Tibial artery (tissue), 4 donors: ENCODE measurements around the gene ITPRIPL2.
A peak's percentile ranks its signal among the peaks of the same experiment; 100 is the strongest.

ENCODE experiments used
- DNase-seq, 2 donors: peaks; one replicate each; pipeline ENCODE4 v3.0.0-alpha.2; 2019
- H3K27ac ChIP-seq, 2 donors: fragments of 200-600 bp; sonication (generic) in 1 of 2; 1 replicate in 1 of 2; 2 replicates in 1 of 2; pipeline ENCODE4 v1.5.1; 2018 to 2019; ENCODE audit warnings: mild to moderate bottlenecking in 1 of 2
- H3K27me3 ChIP-seq, 2 donors: fragments of 200-600 bp; sonication (generic) in 1 of 2; one replicate each; pipeline versions ENCODE4 v1.5.1 to v1.6.0; 2016 to 2019
- H3K36me3 ChIP-seq, 3 donors: fragments of 200-600 bp; sonication (generic) in 2 of 3; one replicate each; pipeline ENCODE4 v1.5.1; 2016 to 2019; ENCODE audit warnings: mild to moderate bottlenecking in 2 of 3
- H3K4me1 ChIP-seq, 4 donors: fragments of 200-600 bp; sonication (generic) in 2 of 4; 1 replicate in 3 of 4; 2 replicates in 1 of 4; pipeline ENCODE4 v1.5.1; 2016 to 2019
- H3K4me3 ChIP-seq, 2 donors: fragments of 200-600 bp; sonication (generic) in 1 of 2; 1 replicate in 1 of 2; 2 replicates in 1 of 2; pipeline ENCODE4 v1.5.1; 2018 to 2019; ENCODE audit warnings: mild to moderate bottlenecking in 2 of 2
- H3K9me3 ChIP-seq, 3 donors: fragments of 200-600 bp; sonication (generic) in 1 of 3; one replicate each; pipeline ENCODE4 v1.5.1; 2016 to 2019
- intact Hi-C: fragments of 100-400 bp; cut with DNase I; formaldehyde crosslinking; loops from one replicate; pipeline ENCODE4 v1.15.0; 2023; ENCODE audit warnings: low total_unique reads
- TF ChIP-seq, protein P1 (sequence below), 2 experiments: fragments of 200-600 bp in 1 of 2; fragments of 450-650 bp in 1 of 2; IDR thresholded peaks; one replicate each; pipeline ENCODE4 v1.5.1; 2017 to 2019; ENCODE audit warnings: antibody characterized with exemption in 2 of 2, mild to moderate bottlenecking in 1 of 2, moderate library complexity in 1 of 2

The ITPRIPL2 gene

DNA sequence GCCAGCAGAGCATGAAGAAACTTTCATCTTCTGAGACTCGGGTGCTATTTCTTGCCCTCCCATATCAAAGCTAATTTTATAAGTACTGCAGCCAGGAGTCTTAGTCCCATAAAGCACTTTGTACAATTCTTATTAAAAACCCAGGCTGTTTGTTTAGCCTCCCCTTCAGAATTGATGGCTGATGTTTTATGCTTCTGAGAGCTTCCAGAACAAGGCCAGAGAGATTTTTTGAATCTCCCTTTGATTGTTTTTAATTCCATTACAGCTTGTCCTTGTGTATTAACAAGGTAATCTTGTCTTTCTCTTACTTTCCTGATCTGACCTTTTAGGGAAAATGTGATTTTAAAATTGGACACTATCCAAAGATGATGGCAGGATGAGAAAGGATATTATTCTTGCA is 30.1 kb upstream of the ITPRIPL2 start:
- Histone ChIP-seq H3K4me1 (peaks cover 0 to 12% (median 8%) of the 10 kb centered on the region in 4 donors), H3K9me3 (no peaks in the 10 kb centered on the region), H3K36me3 (peaks cover 9 to 27% (median 12%) of the 10 kb centered on the region in 3 donors), H3K4me3 (no peak overlapping the region), H3K27ac (no peak overlapping the region), H3K27me3 (no peaks in the 10 kb centered on the region)
- no peak for DNase-seq
- intact Hi-C loops, result no loop called here
- TF ChIP-seq, protein P1, sequence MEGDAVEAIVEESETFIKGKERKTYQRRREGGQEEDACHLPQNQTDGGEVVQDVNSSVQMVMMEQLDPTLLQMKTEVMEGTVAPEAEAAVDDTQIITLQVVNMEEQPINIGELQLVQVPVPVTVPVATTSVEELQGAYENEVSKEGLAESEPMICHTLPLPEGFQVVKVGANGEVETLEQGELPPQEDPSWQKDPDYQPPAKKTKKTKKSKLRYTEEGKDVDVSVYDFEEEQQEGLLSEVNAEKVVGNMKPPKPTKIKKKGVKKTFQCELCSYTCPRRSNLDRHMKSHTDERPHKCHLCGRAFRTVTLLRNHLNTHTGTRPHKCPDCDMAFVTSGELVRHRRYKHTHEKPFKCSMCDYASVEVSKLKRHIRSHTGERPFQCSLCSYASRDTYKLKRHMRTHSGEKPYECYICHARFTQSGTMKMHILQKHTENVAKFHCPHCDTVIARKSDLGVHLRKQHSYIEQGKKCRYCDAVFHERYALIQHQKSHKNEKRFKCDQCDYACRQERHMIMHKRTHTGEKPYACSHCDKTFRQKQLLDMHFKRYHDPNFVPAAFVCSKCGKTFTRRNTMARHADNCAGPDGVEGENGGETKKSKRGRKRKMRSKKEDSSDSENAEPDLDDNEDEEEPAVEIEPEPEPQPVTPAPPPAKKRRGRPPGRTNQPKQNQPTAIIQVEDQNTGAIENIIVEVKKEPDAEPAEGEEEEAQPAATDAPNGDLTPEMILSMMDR (IDR thresholded peaks at IDR 0.05), result no peak

DNA sequence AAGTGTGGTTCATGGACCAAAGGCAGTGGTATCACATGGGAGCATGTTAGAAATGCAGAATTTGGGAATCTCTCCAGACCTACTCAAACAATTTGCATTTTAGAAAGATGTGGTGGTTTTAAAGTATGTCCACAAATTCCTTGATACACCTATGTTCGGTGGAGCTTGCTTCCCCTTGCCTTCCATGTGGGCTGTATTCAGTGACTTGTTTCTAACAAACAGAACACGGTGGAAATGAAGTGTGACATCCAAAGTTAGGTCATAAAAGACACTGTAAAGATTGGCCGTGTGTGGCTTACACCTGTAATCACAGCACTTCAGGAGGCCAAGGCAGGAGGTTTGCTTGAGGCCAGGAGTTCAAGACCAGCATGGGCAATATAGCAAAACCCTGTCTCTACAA is 29.6 kb upstream of the ITPRIPL2 start:
- Histone ChIP-seq H3K36me3 (peaks cover 5 to 22% (median 7%) of the 10 kb centered on the region in 3 donors), H3K27ac (no peak overlapping the region), H3K9me3 (no peaks in the 10 kb centered on the region), H3K4me1 (peaks cover 0 to 12% (median 8%) of the 10 kb centered on the region in 4 donors), H3K27me3 (no peaks in the 10 kb centered on the region), H3K4me3 (no peak overlapping the region)
- intact Hi-C loops, result no loop called here
- TF ChIP-seq, protein P1 (IDR thresholded peaks at IDR 0.05), result no peak
- no peak for DNase-seq

DNA sequence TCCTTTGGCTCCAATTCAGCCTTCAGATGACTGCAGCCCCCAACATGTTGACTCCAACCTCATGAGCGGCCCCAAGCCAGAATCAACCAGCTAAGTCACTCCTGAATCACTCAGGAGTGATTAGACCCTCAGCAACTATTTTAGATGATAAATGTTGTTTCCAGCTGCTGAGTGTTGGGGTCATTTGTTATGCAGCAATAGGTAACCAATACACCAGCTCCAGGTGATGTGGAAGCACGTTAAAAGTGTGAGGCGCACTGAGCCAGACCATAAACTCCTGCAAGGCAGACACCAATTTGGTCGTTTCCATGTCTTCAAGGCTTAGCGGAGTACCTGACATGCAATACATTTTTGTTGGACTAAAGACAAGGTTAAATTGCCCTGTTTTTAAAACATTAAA is 28.9 kb upstream of the ITPRIPL2 start:
- TF ChIP-seq, protein P1 (IDR thresholded peaks at IDR 0.05), result no peak
- Histone ChIP-seq H3K27me3 (no peaks in the 10 kb centered on the region), H3K9me3 (no peaks in the 10 kb centered on the region), H3K36me3 (peaks cover under 1 to 17% (median 5%) of the 10 kb centered on the region in 3 donors), H3K4me1 (peaks cover 0 to 12% (median 8%) of the 10 kb centered on the region in 4 donors), H3K4me3 (no peak overlapping the region), H3K27ac (no peak overlapping the region)
- intact Hi-C loops, result loop anchor here (5.0 kb wide), 2 partner anchors 92 to 417 kb away; no protein-coding TSS in a partner anchor
- DNase-seq, result no peak

DNA sequence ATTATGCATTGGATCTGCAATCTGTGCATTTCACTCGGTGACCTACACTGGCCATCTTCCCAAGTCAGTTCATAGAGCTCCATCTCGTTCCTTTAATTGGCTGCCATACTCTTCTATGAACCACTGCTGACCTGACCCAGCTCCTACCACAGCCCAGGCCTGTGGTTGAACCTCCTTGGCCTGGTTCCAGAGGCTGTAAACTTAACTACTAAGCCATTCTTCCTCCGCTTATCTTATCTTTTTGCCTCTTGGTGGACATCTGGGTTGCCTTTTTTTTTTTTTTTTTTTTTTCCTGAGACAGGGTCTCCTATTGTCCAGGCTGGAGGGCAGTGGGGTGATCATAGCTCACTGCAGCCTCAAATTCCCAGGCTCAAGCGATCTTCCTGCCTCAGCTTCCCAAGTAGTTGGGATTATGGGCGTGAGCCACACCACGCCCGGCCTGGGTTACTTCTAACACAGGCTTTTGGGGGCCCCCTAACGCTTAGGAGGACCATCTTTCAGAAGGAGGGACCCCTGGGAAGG is 28.0 kb upstream of the ITPRIPL2 start:
- Histone ChIP-seq H3K27me3 (no peaks in the 10 kb centered on the region), H3K9me3 (no peaks in the 10 kb centered on the region), H3K27ac (no peak overlapping the region), H3K4me3 (no peak overlapping the region), H3K36me3 (peaks cover 0 to 15% (median 5%) of the 10 kb centered on the region in 3 donors), H3K4me1 (peaks cover 0 to 12% (median 8%) of the 10 kb centered on the region in 4 donors)
- intact Hi-C loops, result loop anchor here (2.0 to 5.0 kb wide), 3 partner anchors 92 to 417 kb away; no protein-coding TSS in a partner anchor
- TF ChIP-seq, protein P1 (IDR thresholded peaks at IDR 0.05), result no peak
- no peak for DNase-seq

DNA sequence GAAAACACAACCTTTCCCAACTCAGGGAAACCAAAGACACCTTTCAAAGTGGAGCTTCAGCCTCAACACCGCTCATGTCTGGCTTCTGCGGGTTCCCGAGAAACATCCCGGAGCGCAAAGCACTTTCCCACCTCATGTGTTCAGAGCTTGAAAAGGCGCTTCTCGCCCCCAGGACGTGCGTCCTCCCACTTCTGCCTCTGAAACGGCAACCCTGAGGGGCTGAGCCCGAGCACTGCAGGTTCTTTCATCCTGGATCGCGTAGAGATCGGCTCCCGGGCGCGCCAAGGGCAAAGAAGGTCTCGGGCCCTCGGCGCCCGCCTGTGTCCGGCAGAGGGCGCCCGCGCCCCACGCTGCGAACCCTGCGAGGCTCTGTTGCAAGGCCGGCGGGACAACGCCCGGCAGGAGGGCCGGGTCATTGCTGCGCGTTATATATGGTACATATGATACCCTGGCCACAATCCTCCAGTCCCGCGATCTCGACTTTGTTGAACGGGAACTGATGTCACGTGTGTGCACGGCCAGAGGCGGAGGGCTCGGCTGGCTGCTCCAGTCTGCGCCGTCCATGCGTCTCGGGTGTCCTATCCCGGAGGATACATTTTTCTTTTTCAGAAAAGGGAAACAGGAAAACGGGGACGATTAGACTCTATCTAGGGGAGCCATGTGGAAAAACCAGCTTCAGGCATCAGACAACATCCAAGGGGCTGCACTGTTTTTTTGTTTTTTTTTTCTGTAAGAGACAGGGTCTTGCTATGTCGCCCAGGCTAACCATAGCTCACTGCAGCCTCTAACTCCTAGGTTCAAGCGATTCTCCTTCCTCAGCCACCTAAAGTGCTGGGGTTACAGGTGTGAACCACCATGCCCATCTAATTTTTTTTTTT is 27.2 kb upstream of the ITPRIPL2 start:
- no peaks in the 10 kb centered on the region for H3K9me3 ChIP-seq
- peaks cover 0 to 12% (median 8%) of the 10 kb centered on the region in 4 donors for H3K4me1 ChIP-seq
- peak overlapping the region; percentile 38 to 45 for H3K4me3 ChIP-seq
- peak; percentile 83 to 88 for DNase-seq
- H3K27ac ChIP-seq, result no peak overlapping the region
- H3K36me3 ChIP-seq, result peaks cover 0 to 8% (median 0%) of the 10 kb centered on the region in 3 donors
- TF ChIP-seq, protein P1 (IDR thresholded peaks at IDR 0.05), result peak; percentile 97 to 100
- intact Hi-C loops, result loop anchor here (2.0 to 5.0 kb wide), 3 partner anchors 91 to 416 kb away; no protein-coding TSS in a partner anchor
- H3K27me3 ChIP-seq, result no peaks in the 10 kb centered on the region
